Right hindlimb (tissue), 1 donor: ENCODE data around the gene TCIRG1.

Experiments
- DNase-seq: peaks from one replicate; pipeline ENCODE4 v3.0.0-alpha.2; 2018

The TCIRG1 gene

GRCh38 chr11:68004551-68005335 lies 34.1 kb upstream of the TCIRG1 start:
- DNase-seq, result peak; percentile 11

GRCh38 chr11:68006606-68007166 lies 32.1 kb upstream of the TCIRG1 start:
- DNase-seq, result peak; percentile 12

GRCh38 chr11:68007498-68008380 lies 31.1 kb upstream of the TCIRG1 start:
- DNase-seq, result no peak

- DNase-seq, result no peak
These were observed 30.2 kb upstream of the TCIRG1 start for GRCh38 chr11:68008381-68009337.

- no peak for DNase-seq
These were observed 29.3 kb upstream of the TCIRG1 start for GRCh38 chr11:68009391-68010089.

GRCh38 chr11:68010090-68011041 lies 28.5 kb upstream of the TCIRG1 start, which contains the start of gene ALDH3B1:
TSS of gene ALDH3B1 (plus strand) at chr11:68010327. CDS start at chr11:68015298, 4,971 bp downstream.
- peak; percentile 80 for DNase-seq

- no peak for DNase-seq
These were observed 27.5 kb upstream of the TCIRG1 start for GRCh38 chr11:68011051-68011943.

GRCh38 chr11:68012044-68012842 lies 26.6 kb upstream of the TCIRG1 start:
- no peak for DNase-seq

- no peak for DNase-seq
These were observed 25.8 kb upstream of the TCIRG1 start for GRCh38 chr11:68012843-68013610.

- no peak for DNase-seq
These were observed 25.1 kb upstream of the TCIRG1 start for GRCh38 chr11:68013611-68014156.

- DNase-seq, result no peak
These were observed 24.5 kb upstream of the TCIRG1 start for GRCh38 chr11:68014157-68014946.

GRCh38 chr11:68014947-68015447 lies 23.8 kb upstream of the TCIRG1 start:
- no peak for DNase-seq

GRCh38 chr11:68015467-68015866 lies 23.4 kb upstream of the TCIRG1 start:
- DNase-seq, result no peak

GRCh38 chr11:68016161-68016903 lies 22.5 kb upstream of the TCIRG1 start:
- DNase-seq, result no peak
